ENCODE data around the gene PIM1. TPM values are rescaled to one million over a fixed set of nuclear protein-coding genes. Genes with fewer than 3 reads are reported as not detected.

PIM1 gene
- total and polyA plus RNA-seq, 9 of the 15 experiments (the other 6 are each of a cell fraction or from before 2014, with no cell fraction given) = 19.0 to 789 (median 212) TPM

DNA sequence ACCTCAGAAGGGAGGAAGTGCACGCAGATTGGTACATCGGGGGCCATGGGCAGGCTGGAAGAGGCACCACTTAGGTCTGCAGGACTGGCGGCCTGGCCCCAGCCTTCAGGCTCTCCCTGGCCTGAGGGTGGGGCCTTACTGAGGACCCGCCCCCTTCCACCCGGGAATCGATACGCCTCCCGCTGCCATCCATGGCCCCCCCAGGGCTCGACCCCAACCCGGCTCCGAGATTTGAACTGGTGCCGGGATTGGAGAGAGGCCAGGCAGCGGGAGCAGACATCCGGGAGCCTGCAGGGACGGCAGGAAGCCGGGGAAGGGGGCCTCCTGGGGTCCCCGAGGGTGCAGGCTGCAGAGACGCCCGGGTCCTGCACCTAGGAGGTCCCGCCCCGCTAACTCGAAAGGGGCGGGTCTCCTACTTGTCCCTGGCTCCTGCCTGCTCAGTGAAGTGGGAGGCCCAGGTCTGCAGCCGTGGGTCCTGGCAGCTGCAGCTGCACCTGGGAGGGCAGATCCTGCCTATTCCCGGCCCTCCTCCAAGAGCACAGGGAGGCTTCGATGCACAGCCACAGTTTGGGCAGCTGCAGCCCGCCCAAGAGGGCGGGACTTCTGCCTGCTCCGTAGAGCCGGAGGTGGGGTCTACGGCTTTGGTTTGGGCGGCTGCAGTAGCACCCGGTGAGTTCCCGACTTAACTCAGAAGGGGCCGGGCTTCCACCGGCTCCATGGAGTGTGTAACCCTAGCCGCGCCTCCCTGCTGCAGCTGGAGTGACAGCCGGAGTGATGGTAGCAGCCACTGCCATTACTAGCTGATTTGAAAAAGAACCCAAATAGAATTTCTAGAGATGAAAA is 52.4 kb downstream of the PIM1 start (continued):
- TF ChIP-seq, protein P1, sequence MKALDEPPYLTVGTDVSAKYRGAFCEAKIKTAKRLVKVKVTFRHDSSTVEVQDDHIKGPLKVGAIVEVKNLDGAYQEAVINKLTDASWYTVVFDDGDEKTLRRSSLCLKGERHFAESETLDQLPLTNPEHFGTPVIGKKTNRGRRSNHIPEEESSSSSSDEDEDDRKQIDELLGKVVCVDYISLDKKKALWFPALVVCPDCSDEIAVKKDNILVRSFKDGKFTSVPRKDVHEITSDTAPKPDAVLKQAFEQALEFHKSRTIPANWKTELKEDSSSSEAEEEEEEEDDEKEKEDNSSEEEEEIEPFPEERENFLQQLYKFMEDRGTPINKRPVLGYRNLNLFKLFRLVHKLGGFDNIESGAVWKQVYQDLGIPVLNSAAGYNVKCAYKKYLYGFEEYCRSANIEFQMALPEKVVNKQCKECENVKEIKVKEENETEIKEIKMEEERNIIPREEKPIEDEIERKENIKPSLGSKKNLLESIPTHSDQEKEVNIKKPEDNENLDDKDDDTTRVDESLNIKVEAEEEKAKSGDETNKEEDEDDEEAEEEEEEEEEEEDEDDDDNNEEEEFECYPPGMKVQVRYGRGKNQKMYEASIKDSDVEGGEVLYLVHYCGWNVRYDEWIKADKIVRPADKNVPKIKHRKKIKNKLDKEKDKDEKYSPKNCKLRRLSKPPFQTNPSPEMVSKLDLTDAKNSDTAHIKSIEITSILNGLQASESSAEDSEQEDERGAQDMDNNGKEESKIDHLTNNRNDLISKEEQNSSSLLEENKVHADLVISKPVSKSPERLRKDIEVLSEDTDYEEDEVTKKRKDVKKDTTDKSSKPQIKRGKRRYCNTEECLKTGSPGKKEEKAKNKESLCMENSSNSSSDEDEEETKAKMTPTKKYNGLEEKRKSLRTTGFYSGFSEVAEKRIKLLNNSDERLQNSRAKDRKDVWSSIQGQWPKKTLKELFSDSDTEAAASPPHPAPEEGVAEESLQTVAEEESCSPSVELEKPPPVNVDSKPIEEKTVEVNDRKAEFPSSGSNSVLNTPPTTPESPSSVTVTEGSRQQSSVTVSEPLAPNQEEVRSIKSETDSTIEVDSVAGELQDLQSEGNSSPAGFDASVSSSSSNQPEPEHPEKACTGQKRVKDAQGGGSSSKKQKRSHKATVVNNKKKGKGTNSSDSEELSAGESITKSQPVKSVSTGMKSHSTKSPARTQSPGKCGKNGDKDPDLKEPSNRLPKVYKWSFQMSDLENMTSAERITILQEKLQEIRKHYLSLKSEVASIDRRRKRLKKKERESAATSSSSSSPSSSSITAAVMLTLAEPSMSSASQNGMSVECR (CRISPR knock-in tag; IDR thresholded peaks at IDR 0.05) = peak; percentile 48; the same call in 1 of the 2 replicates
- TF ChIP-seq, protein P2, sequence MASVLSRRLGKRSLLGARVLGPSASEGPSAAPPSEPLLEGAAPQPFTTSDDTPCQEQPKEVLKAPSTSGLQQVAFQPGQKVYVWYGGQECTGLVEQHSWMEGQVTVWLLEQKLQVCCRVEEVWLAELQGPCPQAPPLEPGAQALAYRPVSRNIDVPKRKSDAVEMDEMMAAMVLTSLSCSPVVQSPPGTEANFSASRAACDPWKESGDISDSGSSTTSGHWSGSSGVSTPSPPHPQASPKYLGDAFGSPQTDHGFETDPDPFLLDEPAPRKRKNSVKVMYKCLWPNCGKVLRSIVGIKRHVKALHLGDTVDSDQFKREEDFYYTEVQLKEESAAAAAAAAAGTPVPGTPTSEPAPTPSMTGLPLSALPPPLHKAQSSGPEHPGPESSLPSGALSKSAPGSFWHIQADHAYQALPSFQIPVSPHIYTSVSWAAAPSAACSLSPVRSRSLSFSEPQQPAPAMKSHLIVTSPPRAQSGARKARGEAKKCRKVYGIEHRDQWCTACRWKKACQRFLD (CRISPR knock-in tag; IDR thresholded peaks at IDR 0.05) = no peak
- no peak; the same call in 1 of the 2 replicates for TF ChIP-seq NR1H2 (CRISPR knock-in tag; IDR thresholded peaks at IDR 0.05)
- TF ChIP-seq RBFOX2 (IDR thresholded peaks at IDR 0.05; ENCODE audit: low read depth, low read length) = peak; percentile 49
- 0 out of 2 replicates have a peak, but pooled peaks have one; percentile 41 for TF ChIP-seq RNF2 (IDR thresholded peaks at IDR 0.05)
- peak; percentile 54; the same call in 1 of the 2 replicates for TF ChIP-seq POLR2G (IDR thresholded peaks at IDR 0.05; ENCODE audit: low read depth, low read length)
- TF ChIP-seq PHF21A (IDR thresholded peaks at IDR 0.05; ENCODE audit: borderline replicate concordance, low read depth) = no peak
- TF ChIP-seq DNMT1 (IDR thresholded peaks at IDR 0.05) = no peak
- no peak for TF ChIP-seq IRF2 (CRISPR knock-in tag; IDR thresholded peaks at IDR 0.05)
- no peak for TF ChIP-seq ZNF316 (IDR thresholded peaks at IDR 0.05)
- TF ChIP-seq RB1 (IDR thresholded peaks at IDR 0.05; ENCODE audit: low read depth) = peak; percentile 79; the same call in 1 of the 2 replicates
- no peak for TF ChIP-seq CHD2 (IDR thresholded peaks at IDR 0.05; ENCODE audit: low read depth, low read length)
- TF ChIP-seq ATF1 (CRISPR knock-in tag; IDR thresholded peaks at IDR 0.05) = no peak
- TF ChIP-seq ATF1 (tag; IDR thresholded peaks at IDR 0.05) = peak; percentile 58; the same call in 1 of the 2 replicates
- no peak for TF ChIP-seq PML (IDR thresholded peaks at IDR 0.05; ENCODE audit: low read length)
- TF ChIP-seq, protein P3, sequence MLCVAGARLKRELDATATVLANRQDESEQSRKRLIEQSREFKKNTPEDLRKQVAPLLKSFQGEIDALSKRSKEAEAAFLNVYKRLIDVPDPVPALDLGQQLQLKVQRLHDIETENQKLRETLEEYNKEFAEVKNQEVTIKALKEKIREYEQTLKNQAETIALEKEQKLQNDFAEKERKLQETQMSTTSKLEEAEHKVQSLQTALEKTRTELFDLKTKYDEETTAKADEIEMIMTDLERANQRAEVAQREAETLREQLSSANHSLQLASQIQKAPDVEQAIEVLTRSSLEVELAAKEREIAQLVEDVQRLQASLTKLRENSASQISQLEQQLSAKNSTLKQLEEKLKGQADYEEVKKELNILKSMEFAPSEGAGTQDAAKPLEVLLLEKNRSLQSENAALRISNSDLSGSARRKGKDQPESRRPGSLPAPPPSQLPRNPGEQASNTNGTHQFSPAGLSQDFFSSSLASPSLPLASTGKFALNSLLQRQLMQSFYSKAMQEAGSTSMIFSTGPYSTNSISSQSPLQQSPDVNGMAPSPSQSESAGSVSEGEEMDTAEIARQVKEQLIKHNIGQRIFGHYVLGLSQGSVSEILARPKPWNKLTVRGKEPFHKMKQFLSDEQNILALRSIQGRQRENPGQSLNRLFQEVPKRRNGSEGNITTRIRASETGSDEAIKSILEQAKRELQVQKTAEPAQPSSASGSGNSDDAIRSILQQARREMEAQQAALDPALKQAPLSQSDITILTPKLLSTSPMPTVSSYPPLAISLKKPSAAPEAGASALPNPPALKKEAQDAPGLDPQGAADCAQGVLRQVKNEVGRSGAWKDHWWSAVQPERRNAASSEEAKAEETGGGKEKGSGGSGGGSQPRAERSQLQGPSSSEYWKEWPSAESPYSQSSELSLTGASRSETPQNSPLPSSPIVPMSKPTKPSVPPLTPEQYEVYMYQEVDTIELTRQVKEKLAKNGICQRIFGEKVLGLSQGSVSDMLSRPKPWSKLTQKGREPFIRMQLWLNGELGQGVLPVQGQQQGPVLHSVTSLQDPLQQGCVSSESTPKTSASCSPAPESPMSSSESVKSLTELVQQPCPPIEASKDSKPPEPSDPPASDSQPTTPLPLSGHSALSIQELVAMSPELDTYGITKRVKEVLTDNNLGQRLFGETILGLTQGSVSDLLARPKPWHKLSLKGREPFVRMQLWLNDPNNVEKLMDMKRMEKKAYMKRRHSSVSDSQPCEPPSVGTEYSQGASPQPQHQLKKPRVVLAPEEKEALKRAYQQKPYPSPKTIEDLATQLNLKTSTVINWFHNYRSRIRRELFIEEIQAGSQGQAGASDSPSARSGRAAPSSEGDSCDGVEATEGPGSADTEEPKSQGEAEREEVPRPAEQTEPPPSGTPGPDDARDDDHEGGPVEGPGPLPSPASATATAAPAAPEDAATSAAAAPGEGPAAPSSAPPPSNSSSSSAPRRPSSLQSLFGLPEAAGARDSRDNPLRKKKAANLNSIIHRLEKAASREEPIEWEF (CRISPR knock-in tag; IDR thresholded peaks at IDR 0.05) = no peak
- TF ChIP-seq HNRNPH1 (optimal IDR thresholded peaks at IDR 0.05; ENCODE audit: low read depth, low read length) = no peak
